Neural progenitor cell (in vitro differentiated cells): ENCODE results near the gene OR8B8. TPM values are rescaled to one million over a fixed set of nuclear protein-coding genes. Genes with fewer than 3 reads are reported as not detected.
"Not testable (repeated sequence)": the region's sequence is repeated elsewhere in the genome, so short reads cannot be mapped to it uniquely, and the experiment has no call there.

Source experiments
- DNase-seq: peaks from one replicate; pipeline ENCODE4 v3.0.0-alpha.2; 2016; ENCODE audit warnings: low spot score
- H2AFZ ChIP-seq: fragments of 200-600 bp; sonication (generic); replicated peaks from 2 replicates; pipeline ENCODE4 v1.6.1; 2016; ENCODE audit warnings: antibody characterized with exemption
- H3F3A ChIP-seq: fragments of 200-600 bp; sonication (generic); 2 replicates; pipeline ENCODE4 v1.6.1; 2016; ENCODE audit warnings: antibody characterized with exemption, low read depth
- H3K27ac ChIP-seq: fragments of 200-600 bp; sonication (generic); 2 replicates; pipeline ENCODE4 v1.5.1; 2016; ENCODE audit warnings: mild to moderate bottlenecking
- H3K27me3 ChIP-seq: fragments of 200-600 bp; sonication (generic); 2 replicates; pipeline ENCODE4 v1.6.1; 2016; ENCODE audit warnings: mild to moderate bottlenecking, moderate library complexity
- H3K36me3 ChIP-seq: fragments of 200-600 bp; sonication (generic); 2 replicates; pipeline ENCODE4 v1.5.1; 2016
- H3K4me1 ChIP-seq: fragments of 200-600 bp; sonication (generic); 2 replicates; pipeline ENCODE4 v1.6.1; 2016; ENCODE audit warnings: mixed run types
- H3K4me2 ChIP-seq: fragments of 200-600 bp; sonication (generic); 2 replicates; pipeline ENCODE4 v1.6.1; 2016
- H3K4me3 ChIP-seq: fragments of 200-600 bp; sonication (generic); 2 replicates; pipeline ENCODE4 v1.5.1; 2016
- H3K79me2 ChIP-seq: fragments of 200-600 bp; sonication (generic); 2 replicates; pipeline ENCODE4 v1.6.1; 2016; ENCODE audit warnings: low read depth
- H3K9ac ChIP-seq: fragments of 200-600 bp; sonication (generic); 2 replicates; pipeline ENCODE4 v1.6.1; 2016
- H3K9me3 ChIP-seq: fragments of 200-600 bp; sonication (generic); 2 replicates; pipeline ENCODE4 v1.5.1; 2016; ENCODE audit warnings: low read depth
- H4K20me1 ChIP-seq: fragments of 200-600 bp; sonication (generic); 2 replicates; pipeline ENCODE4 v1.6.1; 2016; ENCODE audit warnings: low read depth
- H3K27ac Mint-ChIP-seq: 3 replicates; pipeline ENCODE4 v1.8.0; 2021; ENCODE audit warnings: mixed read lengths
- H3K27me3 Mint-ChIP-seq: 2 replicates; pipeline ENCODE4 v1.8.0; 2022; ENCODE audit warnings: low read depth, mild to moderate bottlenecking, inconsistent platforms, moderate library complexity, mixed read lengths; ENCODE audit not compliant: insufficient read depth
- H3K36me3 Mint-ChIP-seq: 3 replicates; pipeline ENCODE4 v1.8.0; 2021; ENCODE audit warnings: mixed read lengths
- H3K4me1 Mint-ChIP-seq: 3 replicates; pipeline ENCODE4 v1.8.0; 2021; ENCODE audit warnings: mixed read lengths
- H3K4me3 Mint-ChIP-seq: 3 replicates; pipeline ENCODE4 v1.8.0; 2021; ENCODE audit warnings: mild to moderate bottlenecking, moderate library complexity, mixed read lengths
- H3K9me3 Mint-ChIP-seq: 3 replicates; pipeline ENCODE4 v1.8.0; 2020; ENCODE audit warnings: mixed read lengths
- EZH2 ChIP-seq: fragments of 200-600 bp; sonication (generic); IDR thresholded peaks from 2 replicates; pipeline ENCODE4 v1.6.1; 2017; ENCODE audit warnings: antibody characterized with exemption, mild to moderate bottlenecking, moderate library complexity
- EZH2phosphoT487 ChIP-seq: fragments of 200-600 bp; sonication (generic); IDR thresholded peaks from 2 replicates; pipeline ENCODE4 v1.6.1; 2017; ENCODE audit warnings: antibody characterized with exemption
- total RNA-seq: library from RNA; depleted of rRNA; stranded (reverse); fragments of >200 nt; gene quantifications from 2 replicates; pipeline ENCODE4 v1.2.3, GENCODE V29; 2015; ENCODE audit warnings: low replicate concordance
- TF ChIP-seq, protein P1 (sequence below): fragments of 200-600 bp; sonication (generic); IDR thresholded peaks from 2 replicates; pipeline ENCODE4 v1.5.1; 2017; ENCODE audit warnings: antibody characterized with exemption, mild to moderate bottlenecking

OR8B8 gene
- total RNA-seq, 1 donor from 2014 or later, result not detected

DNA sequence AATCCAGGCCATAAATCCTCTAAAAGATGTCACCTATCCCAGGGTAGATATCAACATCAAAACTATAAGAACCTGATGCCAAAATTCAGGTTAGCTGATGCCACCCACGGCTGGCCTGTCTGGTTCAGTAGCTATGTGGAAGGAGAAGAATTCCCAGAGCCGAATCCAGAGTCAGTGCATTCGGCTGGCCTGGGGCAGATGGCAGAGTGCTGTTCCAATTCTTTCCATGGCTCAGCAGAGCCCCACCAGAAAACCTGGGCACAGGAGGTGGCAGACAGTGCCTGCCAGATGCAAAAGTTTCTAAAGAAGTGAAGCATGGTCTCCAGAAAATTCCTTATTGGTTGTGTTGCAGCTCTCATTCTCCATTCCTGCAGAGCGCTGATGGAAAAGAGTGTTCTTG is 19.9 kb upstream of the OR8B8 start:
- Mint-ChIP-seq H3K27me3 (no peaks in the 10 kb centered on the region), H3K36me3 (no peaks in the 10 kb centered on the region), H3K27ac (no peak overlapping the region), H3K4me3 (no peak overlapping the region), H3K4me1 (no peaks in the 10 kb centered on the region), H3K9me3 (peaks cover 2% of the 10 kb centered on the region)
- Histone ChIP-seq H3K79me2 (no peaks in the 10 kb centered on the region), H3K9me3 (no peaks in the 10 kb centered on the region), H2AFZ (peak overlapping the region; percentile 28), H3K4me3 (no peak overlapping the region), H3K27ac (no peak overlapping the region), H3F3A (no peaks in the 10 kb centered on the region), H3K4me1 (no peaks in the 10 kb centered on the region), H3K36me3 (no peaks in the 10 kb centered on the region), H3K27me3 (no peaks in the 10 kb centered on the region), H3K9ac (no peak overlapping the region), H4K20me1 (no peaks in the 10 kb centered on the region), H3K4me2 (no peak overlapping the region)
- DNase-seq, result no peak
- TF ChIP-seq EZH2, result no peak
- TF ChIP-seq, protein P1, sequence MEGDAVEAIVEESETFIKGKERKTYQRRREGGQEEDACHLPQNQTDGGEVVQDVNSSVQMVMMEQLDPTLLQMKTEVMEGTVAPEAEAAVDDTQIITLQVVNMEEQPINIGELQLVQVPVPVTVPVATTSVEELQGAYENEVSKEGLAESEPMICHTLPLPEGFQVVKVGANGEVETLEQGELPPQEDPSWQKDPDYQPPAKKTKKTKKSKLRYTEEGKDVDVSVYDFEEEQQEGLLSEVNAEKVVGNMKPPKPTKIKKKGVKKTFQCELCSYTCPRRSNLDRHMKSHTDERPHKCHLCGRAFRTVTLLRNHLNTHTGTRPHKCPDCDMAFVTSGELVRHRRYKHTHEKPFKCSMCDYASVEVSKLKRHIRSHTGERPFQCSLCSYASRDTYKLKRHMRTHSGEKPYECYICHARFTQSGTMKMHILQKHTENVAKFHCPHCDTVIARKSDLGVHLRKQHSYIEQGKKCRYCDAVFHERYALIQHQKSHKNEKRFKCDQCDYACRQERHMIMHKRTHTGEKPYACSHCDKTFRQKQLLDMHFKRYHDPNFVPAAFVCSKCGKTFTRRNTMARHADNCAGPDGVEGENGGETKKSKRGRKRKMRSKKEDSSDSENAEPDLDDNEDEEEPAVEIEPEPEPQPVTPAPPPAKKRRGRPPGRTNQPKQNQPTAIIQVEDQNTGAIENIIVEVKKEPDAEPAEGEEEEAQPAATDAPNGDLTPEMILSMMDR, result no peak
- TF ChIP-seq EZH2phosphoT487, result no peak

DNA sequence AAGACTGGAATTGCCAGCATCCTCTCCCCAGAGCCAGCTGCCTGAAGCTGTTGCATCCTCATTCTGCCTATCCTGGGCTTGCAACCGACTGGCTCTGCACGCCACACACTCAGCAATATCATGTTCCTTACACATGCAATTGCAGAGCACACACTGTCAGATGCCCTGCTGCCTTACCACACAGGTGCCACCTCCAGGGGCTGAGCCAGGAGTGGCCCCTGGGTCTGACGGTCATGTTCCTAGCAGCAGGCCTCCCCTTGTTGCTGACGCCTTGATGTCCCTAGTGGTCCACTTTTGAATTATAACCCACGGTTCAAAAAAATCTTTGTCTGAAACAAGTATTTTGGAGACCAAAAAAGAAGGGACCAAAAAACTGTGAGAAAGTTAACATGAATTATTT is 18.5 kb upstream of the OR8B8 start:
- Histone ChIP-seq H3K4me1 (no peaks in the 10 kb centered on the region), H3F3A (no peaks in the 10 kb centered on the region), H3K4me3 (no peak overlapping the region), H3K27me3 (no peaks in the 10 kb centered on the region), H3K36me3 (no peaks in the 10 kb centered on the region), H3K4me2 (no peak overlapping the region), H2AFZ (no peak overlapping the region), H3K79me2 (no peaks in the 10 kb centered on the region), H4K20me1 (no peaks in the 10 kb centered on the region), H3K9me3 (no peaks in the 10 kb centered on the region), H3K9ac (no peak overlapping the region), H3K27ac (no peak overlapping the region)
- no peaks in the 10 kb centered on the region for H3K36me3 Mint-ChIP-seq
- no peaks in the 10 kb centered on the region for H3K4me1 Mint-ChIP-seq
- H3K27ac Mint-ChIP-seq, result no peak overlapping the region
- H3K9me3 Mint-ChIP-seq, result peaks cover 3% of the 10 kb centered on the region
- no peak overlapping the region for H3K4me3 Mint-ChIP-seq
- no peak for DNase-seq
- TF ChIP-seq, protein P1, result no peak
- no peak for TF ChIP-seq EZH2
- TF ChIP-seq EZH2phosphoT487, result no peak
- no peaks in the 10 kb centered on the region for H3K27me3 Mint-ChIP-seq

DNA sequence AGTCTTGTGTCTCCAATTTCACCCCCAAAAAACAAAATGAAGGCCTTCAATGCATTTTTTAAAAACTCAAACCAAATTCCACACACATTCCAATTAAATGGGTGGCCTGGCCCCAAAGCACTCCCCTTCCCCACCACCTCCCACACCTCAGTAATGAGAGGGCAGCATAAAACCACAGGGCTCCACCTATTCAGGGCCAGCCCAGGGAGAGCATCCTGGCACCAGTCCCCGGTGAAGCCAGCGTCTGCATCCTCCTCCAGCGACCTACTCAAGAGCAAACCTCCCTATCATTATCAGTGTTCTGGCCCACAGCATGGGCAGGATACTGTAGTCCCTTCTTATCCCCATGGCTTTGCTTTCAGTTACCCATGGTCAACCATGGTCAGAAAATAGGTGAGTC is 17.8 kb upstream of the OR8B8 start:
- no peak overlapping the region for H3K4me3 Mint-ChIP-seq
- Histone ChIP-seq H3K27me3 (no peaks in the 10 kb centered on the region), H3K4me1 (no peaks in the 10 kb centered on the region), H3K9me3 (no peaks in the 10 kb centered on the region), H3F3A (no peaks in the 10 kb centered on the region), H3K4me2 (no peak overlapping the region), H3K9ac (no peak overlapping the region), H2AFZ (no peak overlapping the region), H3K4me3 (no peak overlapping the region), H4K20me1 (no peaks in the 10 kb centered on the region), H3K36me3 (no peaks in the 10 kb centered on the region), H3K27ac (no peak overlapping the region), H3K79me2 (no peaks in the 10 kb centered on the region)
- no peaks in the 10 kb centered on the region for H3K36me3 Mint-ChIP-seq
- H3K4me1 Mint-ChIP-seq, result no peaks in the 10 kb centered on the region
- peaks cover 3% of the 10 kb centered on the region for H3K9me3 Mint-ChIP-seq
- no peak for DNase-seq
- no peak overlapping the region for H3K27ac Mint-ChIP-seq
- no peaks in the 10 kb centered on the region for H3K27me3 Mint-ChIP-seq
- TF ChIP-seq, protein P1, result no peak
- TF ChIP-seq EZH2phosphoT487, result no peak
- TF ChIP-seq EZH2, result no peak

DNA sequence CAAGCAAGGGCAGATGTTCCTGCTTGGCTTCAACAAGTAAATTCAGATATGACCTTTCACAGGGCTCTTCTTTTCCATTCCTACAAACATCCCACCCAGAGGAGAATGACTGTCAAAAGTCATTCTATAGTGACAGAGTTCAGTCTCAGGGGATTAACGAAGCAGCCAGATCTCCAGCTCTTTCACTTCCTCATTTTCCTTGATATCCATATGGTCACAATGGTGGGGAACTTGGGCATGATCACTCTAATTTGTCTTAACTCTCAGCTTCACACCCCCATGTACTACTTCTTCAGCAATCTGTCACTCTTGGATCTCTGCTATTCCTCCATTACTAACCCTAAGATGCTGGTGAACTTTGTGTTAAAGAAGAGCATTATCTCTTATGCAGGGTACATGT is 15.0 kb upstream of the OR8B8 start:
- Histone ChIP-seq H3K4me1 (no peaks in the 10 kb centered on the region), H3K9me3 (no peaks in the 10 kb centered on the region), H4K20me1 (no peaks in the 10 kb centered on the region), H2AFZ (no peak overlapping the region), H3K27me3 (no peaks in the 10 kb centered on the region), H3K27ac (no peak overlapping the region), H3K4me3 (no peak overlapping the region), H3F3A (no peaks in the 10 kb centered on the region), H3K4me2 (no peak overlapping the region), H3K36me3 (no peaks in the 10 kb centered on the region), H3K79me2 (no peaks in the 10 kb centered on the region), H3K9ac (no peak overlapping the region)
- TF ChIP-seq, protein P1, result no peak
- TF ChIP-seq EZH2, result no peak
- TF ChIP-seq EZH2phosphoT487, result no peak
- Mint-ChIP-seq H3K9me3 (peaks cover 3% of the 10 kb centered on the region), H3K36me3 (no peaks in the 10 kb centered on the region), H3K27ac (no peak overlapping the region), H3K4me1 (no peaks in the 10 kb centered on the region), H3K27me3 (no peaks in the 10 kb centered on the region), H3K4me3 (no peak overlapping the region)
- DNase-seq, result no peak

DNA sequence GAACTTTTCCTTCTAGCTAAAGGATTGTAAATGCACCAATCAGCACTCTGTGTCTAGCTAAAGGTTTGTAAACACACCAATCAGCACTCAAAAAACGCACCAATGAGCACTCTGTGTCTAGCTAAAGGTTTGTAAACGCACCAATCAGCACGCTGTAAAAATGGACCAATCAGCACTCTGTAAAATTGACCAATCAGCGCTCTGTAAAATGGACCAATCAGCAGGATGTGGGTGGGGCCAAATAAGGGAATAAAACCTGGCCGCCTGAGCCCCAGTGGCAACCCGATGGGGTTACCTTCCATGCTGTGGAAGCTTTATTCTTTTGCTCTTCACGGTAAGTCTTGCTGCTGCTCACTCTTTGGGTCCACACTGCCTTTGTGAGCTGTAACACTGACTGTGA is 13.9 kb upstream of the OR8B8 start:
- not testable (repeated sequence) for H3K4me2 ChIP-seq, H3K4me3 Mint-ChIP-seq, H4K20me1 ChIP-seq, H3K4me1 ChIP-seq, H3F3A ChIP-seq, H3K9me3 ChIP-seq, H2AFZ ChIP-seq, H3K27me3 ChIP-seq, H3K27ac Mint-ChIP-seq, DNase-seq, H3K4me1 Mint-ChIP-seq, H3K9me3 Mint-ChIP-seq, H3K79me2 ChIP-seq, H3K36me3 ChIP-seq, H3K4me3 ChIP-seq, H3K27ac ChIP-seq, H3K36me3 Mint-ChIP-seq, H3K9ac ChIP-seq, H3K27me3 Mint-ChIP-seq
